A673 (cell line): ENCODE measurements around the gene NF1. TPM values are rescaled to one million over a fixed set of nuclear protein-coding genes. Genes with fewer than 3 reads are reported as not detected.

Experiments
- BruUV-seq: library from RNA; stranded (reverse); fragments of 400-500 nt; replicated peaks from 2 replicates; lab custom pipeline; 2021; lab: Mats Ljungman, UMichigan
- CTCF ChIA-PET: fragments of 300-600 bp; sonication (Branson Sonifier 250); formaldehyde crosslinking; loops from one replicate; lab custom pipeline; 2022; ENCODE audit warnings: antibody characterized with exemption; lab: Charles Lee
- POLR2A ChIA-PET: fragments of 300-600 bp; sonication (Branson Sonifier 250); formaldehyde crosslinking; loops from one replicate; lab custom pipeline; 2022; ENCODE audit warnings: antibody characterized with exemption; ENCODE audit not compliant: low non-redundant PET; lab: Charles Lee
- DNase-seq: peaks from one replicate; pipeline ENCODE4 v3.0.0-alpha.2; 2015; ENCODE audit warnings: low spot score
- H3K27ac ChIP-seq: fragments of 200-600 bp; sonication (generic); 2 replicates; pipeline ENCODE4 v1.5.1; 2016; ENCODE audit warnings: mixed run types, low read depth, mild to moderate bottlenecking, mixed read lengths, antibody characterized with exemption, low read length; ENCODE audit not compliant: poor library complexity, severe bottlenecking
- H3K27me3 ChIP-seq: fragments of 200-600 bp; sonication (generic); replicated peaks from 2 replicates; pipeline ENCODE4 v1.6.1; 2017; ENCODE audit warnings: mixed run types, low read depth, mild to moderate bottlenecking, mixed read lengths, antibody characterized with exemption, low read length; ENCODE audit not compliant: insufficient read depth, poor library complexity
- H3K36me3 ChIP-seq: fragments of 200-600 bp; sonication (generic); 2 replicates; pipeline ENCODE4 v1.6.1; 2016; ENCODE audit warnings: mixed run types, mild to moderate bottlenecking, mixed read lengths, antibody characterized with exemption, low read length; ENCODE audit not compliant: insufficient read depth, poor library complexity, severe bottlenecking
- H3K4me1 ChIP-seq: fragments of 200-600 bp; sonication (generic); 2 replicates; pipeline ENCODE4 v1.6.1; 2017; ENCODE audit warnings: mixed run types, mild to moderate bottlenecking, mixed read lengths, antibody characterized with exemption, low read length; ENCODE audit not compliant: insufficient read depth, poor library complexity, severe bottlenecking
- H3K4me3 ChIP-seq: fragments of 200-600 bp; sonication (generic); 2 replicates; pipeline ENCODE4 v1.5.1; 2016; ENCODE audit warnings: low read depth, mixed run types, mild to moderate bottlenecking, mixed read lengths, low read length; ENCODE audit not compliant: poor library complexity, severe bottlenecking
- H3K9me3 ChIP-seq: fragments of 200-600 bp; sonication (generic); 2 replicates; pipeline ENCODE4 v1.6.1; 2016; ENCODE audit warnings: mixed run types, low read depth, mild to moderate bottlenecking, mixed read lengths, antibody characterized with exemption, low read length; ENCODE audit not compliant: poor library complexity, severe bottlenecking
- EZH2 ChIP-seq: fragments of 200-600 bp; sonication (generic); IDR thresholded peaks from 2 replicates; pipeline ENCODE4 v1.6.1; 2017; ENCODE audit warnings: borderline replicate concordance, low read depth, mild to moderate bottlenecking, mixed read lengths, antibody characterized with exemption, low read length; ENCODE audit not compliant: poor library complexity, severe bottlenecking
- intact Hi-C: fragments of 100-400 bp; cut with micrococcal nuclease; formaldehyde crosslinking; loops from one replicate; pipeline ENCODE4 v1.10.0; 2022; ENCODE audit not compliant: unreplicated experiment
- total RNA-seq: library from RNA; stranded (reverse); gene quantifications from 2 replicates; pipeline ENCODE4 v1.2.3, GENCODE V29; 2021
- TF ChIP-seq, protein P1 (sequence below): fragments of 300-800, 200-600 bp; sonication (generic); conservative IDR thresholded peaks from 2 replicates; pipeline ENCODE4 v1.5.1; 2017; ENCODE audit warnings: low read depth, mild to moderate bottlenecking, antibody characterized with exemption, low read length, moderate library complexity, mixed read lengths

The NF1 gene
- total RNA-seq, 1 experiment from 2014 or later, result 32.1 TPM

DNA sequence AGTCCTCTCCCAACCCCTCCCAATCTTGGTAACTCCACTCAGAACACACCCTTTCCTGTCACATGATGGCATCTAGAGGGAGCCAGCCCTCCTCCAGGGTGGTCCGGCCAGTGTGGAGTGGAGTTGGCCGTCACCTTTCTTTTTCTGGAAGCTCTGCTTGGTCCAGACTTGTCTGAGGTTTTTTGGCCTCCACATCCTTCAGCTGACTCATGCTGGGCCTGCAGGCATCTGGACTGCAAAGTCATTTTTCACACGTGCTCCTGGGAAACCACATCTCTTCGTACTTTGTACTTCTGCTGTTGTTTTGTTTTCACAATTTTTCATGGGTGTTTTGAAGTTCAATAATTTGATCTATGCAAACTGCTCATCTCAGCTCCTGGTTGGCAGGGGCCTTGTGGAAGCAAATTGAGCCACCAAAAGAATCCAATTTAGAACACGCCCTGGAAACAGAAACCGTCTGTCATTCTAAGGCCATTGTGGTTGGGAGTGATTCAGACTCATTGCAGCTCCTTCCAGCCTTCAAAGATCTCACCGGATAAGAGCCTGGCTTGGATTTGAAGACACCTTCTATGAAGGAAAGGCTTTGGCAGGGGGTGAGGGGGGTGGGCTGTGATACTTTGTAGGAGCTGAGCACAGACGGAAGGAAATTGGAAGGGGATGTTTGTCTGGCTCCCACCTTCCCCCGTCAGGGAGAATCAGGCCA, 42.4 kb upstream of the NF1 start:
- intact Hi-C loops, result no loop called here
- TF ChIP-seq, protein P1, sequence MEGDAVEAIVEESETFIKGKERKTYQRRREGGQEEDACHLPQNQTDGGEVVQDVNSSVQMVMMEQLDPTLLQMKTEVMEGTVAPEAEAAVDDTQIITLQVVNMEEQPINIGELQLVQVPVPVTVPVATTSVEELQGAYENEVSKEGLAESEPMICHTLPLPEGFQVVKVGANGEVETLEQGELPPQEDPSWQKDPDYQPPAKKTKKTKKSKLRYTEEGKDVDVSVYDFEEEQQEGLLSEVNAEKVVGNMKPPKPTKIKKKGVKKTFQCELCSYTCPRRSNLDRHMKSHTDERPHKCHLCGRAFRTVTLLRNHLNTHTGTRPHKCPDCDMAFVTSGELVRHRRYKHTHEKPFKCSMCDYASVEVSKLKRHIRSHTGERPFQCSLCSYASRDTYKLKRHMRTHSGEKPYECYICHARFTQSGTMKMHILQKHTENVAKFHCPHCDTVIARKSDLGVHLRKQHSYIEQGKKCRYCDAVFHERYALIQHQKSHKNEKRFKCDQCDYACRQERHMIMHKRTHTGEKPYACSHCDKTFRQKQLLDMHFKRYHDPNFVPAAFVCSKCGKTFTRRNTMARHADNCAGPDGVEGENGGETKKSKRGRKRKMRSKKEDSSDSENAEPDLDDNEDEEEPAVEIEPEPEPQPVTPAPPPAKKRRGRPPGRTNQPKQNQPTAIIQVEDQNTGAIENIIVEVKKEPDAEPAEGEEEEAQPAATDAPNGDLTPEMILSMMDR, result no peak
- no peak for TF ChIP-seq EZH2
- BruUV-seq, result no TSS peak
- no peak for DNase-seq
- no peaks in the 10 kb centered on the region for H3K9me3 ChIP-seq
- H3K4me1 ChIP-seq, result no peaks in the 10 kb centered on the region
- POLR2A ChIA-PET, result no interaction called here
- H3K27me3 ChIP-seq, result no peaks in the 10 kb centered on the region
- H3K4me3 ChIP-seq, result no peak overlapping the region
- CTCF ChIA-PET, result no interaction called here
- H3K36me3 ChIP-seq, result no peaks in the 10 kb centered on the region
- no peak overlapping the region for H3K27ac ChIP-seq

DNA sequence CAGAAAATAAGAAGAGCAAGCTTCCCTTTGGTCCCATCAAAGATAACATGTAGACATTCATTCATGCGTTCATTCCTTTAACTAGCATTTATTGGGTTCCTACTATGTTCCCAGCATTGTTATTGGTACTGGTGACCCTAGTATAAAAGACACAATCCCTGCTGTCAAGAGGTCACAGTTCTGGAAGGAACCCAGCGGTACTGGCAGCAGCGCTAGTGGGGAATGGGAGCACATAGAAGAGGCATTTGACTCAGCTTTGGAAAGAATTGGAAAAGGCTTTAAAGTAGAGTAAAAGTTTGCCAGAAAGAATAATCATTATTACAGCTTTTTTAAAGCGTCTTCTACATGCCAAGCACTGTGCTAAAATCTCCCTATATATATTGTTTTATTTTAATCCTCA, 41.7 kb upstream of the NF1 start:
- H3K4me3 ChIP-seq, result no peak overlapping the region
- H3K9me3 ChIP-seq, result no peaks in the 10 kb centered on the region
- intact Hi-C loops, result no loop called here
- H3K4me1 ChIP-seq, result no peaks in the 10 kb centered on the region
- no peak for DNase-seq
- TF ChIP-seq, protein P1, result no peak
- TF ChIP-seq EZH2, result no peak
- POLR2A ChIA-PET, result no interaction called here
- no peaks in the 10 kb centered on the region for H3K27me3 ChIP-seq
- no TSS peak for BruUV-seq
- H3K27ac ChIP-seq, result no peak overlapping the region
- CTCF ChIA-PET, result no interaction called here
- no peaks in the 10 kb centered on the region for H3K36me3 ChIP-seq

DNA sequence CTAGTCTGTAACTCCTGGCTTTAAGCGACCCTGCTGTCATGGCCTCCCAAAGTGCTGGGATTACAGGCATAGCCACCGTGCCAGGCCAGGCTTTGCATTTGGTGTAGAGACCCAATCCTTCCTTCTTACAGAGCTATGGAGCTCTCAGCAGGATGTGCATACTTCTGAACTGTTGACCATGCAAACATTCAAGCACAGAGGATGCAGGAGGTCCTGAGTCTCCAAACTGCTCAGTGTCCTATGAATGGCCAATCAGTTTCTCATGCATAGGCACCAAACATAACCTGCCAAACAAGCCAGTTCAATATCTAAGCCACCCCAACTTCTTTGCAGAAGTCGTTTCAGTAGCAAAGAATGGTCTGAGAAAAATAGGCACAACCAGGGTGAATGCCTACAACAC, 40.0 kb upstream of the NF1 start:
- no peak for DNase-seq
- POLR2A ChIA-PET, result no interaction called here
- no TSS peak for BruUV-seq

More for the DNA sequence above, 40.0 kb upstream of the NF1 start:
- Histone ChIP-seq H3K27me3 (no peaks in the 10 kb centered on the region), H3K27ac (no peak overlapping the region), H3K4me3 (no peak overlapping the region), H3K4me1 (no peaks in the 10 kb centered on the region), H3K36me3 (no peaks in the 10 kb centered on the region), H3K9me3 (no peaks in the 10 kb centered on the region)
- CTCF ChIA-PET, result no interaction called here
- intact Hi-C loops, result no loop called here
- TF ChIP-seq, protein P1, result no peak
- TF ChIP-seq EZH2, result no peak
